ENCODE data around the gene CCDC88C. TPM values are rescaled to one million over a fixed set of nuclear protein-coding genes. Genes with fewer than 3 reads are reported as not detected.
A peak's percentile ranks its signal among the peaks of the same experiment; 100 is the strongest.

Gene CCDC88C
- 2.8 TPM for total RNA-seq
- long read RNA-seq, full-length matches to known transcripts, result 1 of 3 reads
- long read RNA-seq, partial matches to known transcripts, result 2 of 3 reads
- long read RNA-seq, other reads (novel, unspliced or antisense), result 0 of 3 reads

GRCh38 chr14:91417120-91417982 is at the start of gene CCDC88C:
TSS of gene CCDC88C (minus strand) at chr14:91417820. CDS start at chr14:91417690, 130 bp downstream.
- peak; percentile 62 for DNase-seq
- Histone ChIP-seq H3K36me3 (no peaks in the 10 kb centered on the region), H3K9me3 (replicated peaks) (no peaks in the 10 kb centered on the region), H3K4me1 (peaks cover 28% of the 10 kb centered on the region), H3K27ac (replicated peaks) (peak within 1 kb of the TSS; percentile 76), H3K4me3 (peak within 1 kb of the TSS; percentile 77), H3K27me3 (ENCODE audit: low read depth) (peaks cover 52% of the 10 kb centered on the region)
- intact Hi-C loops (cut with micrococcal nuclease), result loop anchor here (5.0 kb wide), 1 partner anchor 95 kb away; no protein-coding TSS in a partner anchor
- no peak for TF ChIP-seq CTCF (IDR thresholded peaks at IDR 0.05; ENCODE audit: borderline replicate concordance)

GRCh38 chr14:91466192-91466591 is 48.6 kb upstream of the CCDC88C start:
- intact Hi-C loops (cut with micrococcal nuclease), result no loop called here
- no peak for TF ChIP-seq CTCF (IDR thresholded peaks at IDR 0.05; ENCODE audit: borderline replicate concordance)
- Histone ChIP-seq H3K27me3 (ENCODE audit: low read depth) (no peaks in the 10 kb centered on the region), H3K9me3 (replicated peaks) (no peaks in the 10 kb centered on the region), H3K4me1 (no peaks in the 10 kb centered on the region), H3K36me3 (peaks cover 78% of the 10 kb centered on the region), H3K4me3 (no peak overlapping the region), H3K27ac (replicated peaks) (no peak overlapping the region)
- DNase-seq, result no peak

GRCh38 chr14:91464615-91465205 is 47.1 kb upstream of the CCDC88C start:
- Histone ChIP-seq H3K9me3 (replicated peaks) (no peaks in the 10 kb centered on the region), H3K4me3 (no peak overlapping the region), H3K4me1 (no peaks in the 10 kb centered on the region), H3K27me3 (ENCODE audit: low read depth) (no peaks in the 10 kb centered on the region), H3K36me3 (peaks cover 78% of the 10 kb centered on the region), H3K27ac (replicated peaks) (no peak overlapping the region)
- intact Hi-C loops (cut with micrococcal nuclease), result no loop called here
- no peak for DNase-seq
- no peak for TF ChIP-seq CTCF (IDR thresholded peaks at IDR 0.05; ENCODE audit: borderline replicate concordance)

GRCh38 chr14:91458612-91459011 is 41.0 kb upstream of the CCDC88C start:
- Histone ChIP-seq H3K9me3 (replicated peaks) (no peaks in the 10 kb centered on the region), H3K27me3 (ENCODE audit: low read depth) (no peaks in the 10 kb centered on the region), H3K27ac (replicated peaks) (no peak overlapping the region), H3K36me3 (peaks cover 76% of the 10 kb centered on the region), H3K4me1 (no peaks in the 10 kb centered on the region), H3K4me3 (no peak overlapping the region)
- no peak for DNase-seq
- no peak for TF ChIP-seq CTCF (IDR thresholded peaks at IDR 0.05; ENCODE audit: borderline replicate concordance)
- intact Hi-C loops (cut with micrococcal nuclease), result no loop called here

GRCh38 chr14:91456283-91456682 is 38.7 kb upstream of the CCDC88C start:
- no peak for TF ChIP-seq CTCF (IDR thresholded peaks at IDR 0.05; ENCODE audit: borderline replicate concordance)
- DNase-seq, result no peak
- H3K4me1 ChIP-seq, result no peaks in the 10 kb centered on the region
- no peaks in the 10 kb centered on the region for H3K9me3 ChIP-seq (replicated peaks)
- intact Hi-C loops (cut with micrococcal nuclease), result no loop called here
- no peak overlapping the region for H3K27ac ChIP-seq (replicated peaks)
- H3K36me3 ChIP-seq, result peaks cover 53% of the 10 kb centered on the region
- no peaks in the 10 kb centered on the region for H3K27me3 ChIP-seq (ENCODE audit: low read depth)
- H3K4me3 ChIP-seq, result no peak overlapping the region

Measured in left ventricle myocardium inferior (tissue), 1 donor.